Measurements from ENCODE around the gene DLG2. TPM values are rescaled to one million over a fixed set of nuclear protein-coding genes. Genes with fewer than 3 reads are reported as not detected.

The DLG2 gene
- total and polyA plus RNA-seq, 2 of the 4 experiments (the other 2 are of a cell fraction) = 0.31 to 0.36 TPM

- dilution Hi-C loops (cut with HindIII; ENCODE audit: low sequenced_read_pairs, unreplicated experiment) (no loop called here), intact Hi-C loops (cut with micrococcal nuclease) (no loop called here), in situ Hi-C loops (cut with MboI; ENCODE audit: low sequenced_read_pairs) (no loop called here)
- Histone ChIP-seq H3K27me3 (ENCODE audit: control insufficient read depth, insufficient read depth, low read length) (no peaks in the 10 kb centered on the region), H3K14ac (replicated peaks; ENCODE audit: low read depth, low read length) (no peak overlapping the region), H4K20me1 (ENCODE audit: insufficient read depth, low read length) (no peaks in the 10 kb centered on the region), H3K4me2 (ENCODE audit: low read depth, low read length) (no peak overlapping the region), H3K4me3 (ENCODE audit: insufficient read depth, low read depth, low read length) (no peak overlapping the region), H3K9me3 (ENCODE audit: control insufficient read depth, insufficient read depth, low read length) (no peaks in the 10 kb centered on the region), H4K5ac (ENCODE audit: low read depth, low read length) (no peak overlapping the region), H3K9me1 (ENCODE audit: insufficient read depth, low read length) (no peaks in the 10 kb centered on the region), H4K91ac (ENCODE audit: insufficient read depth, low read depth, low read length) (no peak overlapping the region), H2BK5ac (ENCODE audit: low read depth, low read length, poor library complexity, severe bottlenecking) (no peak overlapping the region), H2AK5ac (ENCODE audit: low read depth, low read length) (no peak overlapping the region), H4K8ac (ENCODE audit: low read depth in 2 of 2, low read length in 2 of 2) (no peak overlapping the region), H2AFZ (replicated peaks; ENCODE audit: low read length, poor library complexity) (no peak overlapping the region), H3K4me1 (ENCODE audit: control insufficient read depth, insufficient read depth, low read length) (no peaks in the 10 kb centered on the region), H2BK20ac (ENCODE audit: low read depth, low read length) (no peak overlapping the region), H3K9ac (ENCODE audit: low read depth, low read length) (no peak overlapping the region), H3K27ac (ENCODE audit: insufficient read depth, low read length) (no peak overlapping the region), H3K23ac (ENCODE audit: low read depth, low read length) (no peak overlapping the region), H3K18ac (ENCODE audit: low read depth, low read length) (no peak overlapping the region), H2AK9ac (replicated peaks; ENCODE audit: low read depth, low read length, poor library complexity) (no peak overlapping the region), H3K36me3 (ENCODE audit: control insufficient read depth, insufficient read depth, low read length) (no peaks in the 10 kb centered on the region), H3K79me1 (ENCODE audit: low read depth in 1 of 2, low read length in 2 of 2) (no peaks in the 10 kb centered on the region), H2BK120ac (ENCODE audit: low read depth, low read length) (no peak overlapping the region), H3K4ac (ENCODE audit: low read depth, low read length) (no peak overlapping the region), H3K56ac (ENCODE audit: extremely low read depth, insufficient read depth, low read length) (no peak overlapping the region), H2BK15ac (ENCODE audit: low read depth, low read length) (no peak overlapping the region)
- TF ChIP-seq NFE2L2 (IDR thresholded peaks at IDR 0.05; ENCODE audit: low read depth, low read length) (no peak), FOS (IDR thresholded peaks at IDR 0.05; ENCODE audit: low read depth, low read length) (no peak), MAZ (IDR thresholded peaks at IDR 0.05; ENCODE audit: borderline replicate concordance, low read depth, low read length) (no peak), ELK1 (IDR thresholded peaks at IDR 0.05; ENCODE audit: borderline replicate concordance, low read depth, low read length) (no peak)
- ATAC-seq (ENCODE audit: low read depth) = no peak
- 50% methylated on average over 1 of the region's 3 CpGs; no CpG with 5 or more reads in 1 of the 2 experiments for WGBS, 2 experiments (ENCODE audit: extremely low coverage in 2 of 2, insufficient read length in 1 of 2)
- CTCF ChIA-PET = no interaction called here
- POLR2A ChIA-PET (ENCODE audit: unreplicated experiment) = no interaction called here
- DNase-seq = no peak
- BruUV-seq (replicated peaks) = no TSS peak
These were observed 220.3 kb downstream of the DLG2 start for GRCh38 chr11:85406841-85407240.

Data from IMR-90 (cell line).